Right kidney (tissue), 1 donor: Measurements from ENCODE around the gene PITPNB.

Source experiments
- DNase-seq: peaks from one replicate; pipeline ENCODE4 v3.0.0-alpha.2; 2016

The PITPNB gene

DNA sequence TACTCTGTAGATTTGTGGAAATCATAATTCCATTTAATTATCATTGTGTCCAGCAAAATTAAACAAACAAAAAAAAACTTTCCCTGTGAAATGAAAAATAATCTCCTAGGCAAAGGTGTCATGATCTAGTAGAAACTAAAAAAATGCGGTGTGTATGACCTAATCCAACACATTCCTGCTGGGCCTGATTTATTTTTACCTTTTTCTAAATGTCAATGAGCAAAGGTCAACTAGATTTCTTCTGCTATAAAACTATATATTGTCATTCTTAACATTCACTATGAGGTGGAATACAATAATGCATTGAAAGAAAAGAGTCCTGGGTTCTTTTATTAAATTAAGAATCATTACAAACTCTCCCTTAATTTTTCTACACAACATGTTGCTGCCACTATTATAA is 60.4 kb downstream of the PITPNB start:
- DNase-seq: no peak

DNA sequence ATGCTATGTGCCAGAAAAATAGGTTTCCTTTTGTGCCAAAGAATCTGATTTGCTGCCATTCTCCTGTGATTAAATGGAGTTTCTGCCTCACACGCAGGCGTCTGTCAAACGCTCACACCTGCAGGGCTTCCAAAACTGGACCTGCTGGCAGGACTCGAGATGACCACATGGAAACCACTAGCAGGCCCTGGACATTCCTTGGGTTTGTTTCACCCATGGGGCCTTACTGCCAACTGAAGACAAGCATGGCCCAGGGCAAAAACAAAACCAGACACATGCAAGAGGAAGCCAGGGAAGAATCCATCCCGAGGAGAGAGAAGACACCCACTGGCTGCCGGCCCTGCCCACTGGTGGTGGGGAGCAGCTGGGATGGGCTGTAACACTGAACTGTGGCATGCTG is 61.6 kb downstream of the PITPNB start:
- DNase-seq: no peak

DNA sequence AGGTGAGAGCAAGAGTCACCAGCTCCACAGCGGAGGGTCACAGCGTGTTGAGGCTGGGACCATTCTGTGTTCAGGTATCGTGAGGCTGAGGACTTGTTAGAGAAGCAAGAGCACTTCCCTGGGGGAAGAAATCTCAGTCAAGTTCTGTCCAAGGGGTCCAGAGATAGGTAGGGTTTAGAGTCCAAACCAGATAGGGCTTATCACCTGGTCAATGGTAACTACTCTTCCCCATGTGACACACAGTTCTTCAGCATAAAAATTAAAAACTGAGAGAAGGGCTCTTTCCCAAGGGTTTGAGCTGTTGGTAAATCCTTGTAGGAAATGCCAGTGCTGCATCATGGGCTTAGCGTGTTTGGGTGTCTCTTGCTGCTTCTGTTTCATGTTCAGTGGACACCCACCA is 62.7 kb downstream of the PITPNB start:
- DNase-seq: no peak

DNA sequence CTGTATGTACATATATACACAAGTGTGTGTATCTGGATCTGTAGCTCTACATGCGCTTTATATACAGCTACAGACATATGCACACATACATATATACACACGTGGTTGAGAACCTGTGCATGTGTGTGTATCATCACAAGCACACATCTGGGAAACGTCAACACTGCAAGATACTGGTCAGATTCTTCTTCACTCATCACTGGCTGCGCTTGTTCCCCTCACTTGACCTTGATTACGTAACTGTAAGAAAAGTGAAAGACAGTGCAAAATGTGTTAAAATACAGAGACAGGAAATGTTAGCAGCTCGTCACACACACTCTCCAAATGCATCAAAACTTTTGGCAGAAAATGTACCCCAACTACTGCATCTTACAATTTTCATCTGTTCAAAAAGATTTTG is 65.6 kb downstream of the PITPNB start:
- no peak for DNase-seq

DNA sequence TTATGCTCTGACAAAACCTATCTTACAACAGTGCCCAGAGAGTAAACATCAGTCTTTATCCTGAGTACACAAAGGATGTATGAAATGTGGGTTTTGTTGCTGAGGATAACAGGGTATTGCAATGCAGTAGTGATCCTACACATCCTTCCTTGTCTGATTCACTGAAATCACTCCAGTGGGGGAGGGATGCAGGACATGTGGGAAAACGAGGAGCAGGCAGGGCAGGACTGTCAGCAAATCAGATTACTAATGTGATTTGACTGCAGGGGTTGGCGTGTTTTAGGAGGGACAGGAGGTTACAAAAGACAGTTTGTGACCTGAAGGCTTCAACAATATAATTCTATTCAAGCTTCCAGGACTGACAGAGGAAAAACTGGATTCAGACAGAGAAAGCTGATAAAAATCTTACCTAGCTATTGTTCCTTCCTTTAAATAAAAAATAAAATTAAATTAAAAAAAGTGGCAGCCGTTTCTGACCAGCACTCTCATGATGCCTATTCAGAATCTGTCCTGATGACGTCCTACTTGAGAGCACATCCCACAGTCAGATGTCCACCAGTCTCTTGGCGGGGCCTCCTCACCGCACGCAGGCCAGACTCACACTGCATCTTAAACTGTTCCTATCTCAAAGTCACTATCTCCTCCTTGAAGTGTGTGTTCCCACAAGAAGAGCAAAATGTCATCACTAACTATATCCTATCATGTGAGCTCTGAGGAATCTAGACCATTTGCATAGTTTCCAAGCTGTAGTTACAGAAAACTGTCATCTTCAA is 66.9 kb downstream of the PITPNB start:
- no peak for DNase-seq

DNA sequence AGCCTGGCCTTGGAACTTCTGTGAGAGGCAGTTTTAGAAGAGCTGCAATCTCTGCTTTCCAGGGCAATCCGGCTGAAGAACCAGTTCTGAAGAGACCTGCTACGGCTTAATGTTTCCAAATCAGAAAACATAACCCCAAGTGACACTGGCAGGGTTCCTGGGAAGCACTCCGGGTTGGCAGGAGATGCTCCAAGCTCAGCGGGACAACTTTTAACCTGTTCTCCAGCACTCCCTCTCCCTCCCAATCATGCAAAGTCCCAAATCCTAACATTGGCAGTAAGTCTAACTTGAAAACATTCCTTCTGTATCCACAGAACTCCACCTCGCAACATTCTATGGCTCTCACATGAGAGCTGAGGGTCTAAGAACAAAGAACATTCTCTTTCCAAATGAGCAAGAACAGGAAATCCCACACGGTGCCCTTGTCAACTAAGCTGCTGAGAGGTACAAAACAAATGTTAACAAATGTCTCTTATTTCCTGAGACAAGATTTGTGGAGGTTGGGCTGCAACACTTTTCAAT is 69.0 kb downstream of the PITPNB start:
- no peak for DNase-seq

DNA sequence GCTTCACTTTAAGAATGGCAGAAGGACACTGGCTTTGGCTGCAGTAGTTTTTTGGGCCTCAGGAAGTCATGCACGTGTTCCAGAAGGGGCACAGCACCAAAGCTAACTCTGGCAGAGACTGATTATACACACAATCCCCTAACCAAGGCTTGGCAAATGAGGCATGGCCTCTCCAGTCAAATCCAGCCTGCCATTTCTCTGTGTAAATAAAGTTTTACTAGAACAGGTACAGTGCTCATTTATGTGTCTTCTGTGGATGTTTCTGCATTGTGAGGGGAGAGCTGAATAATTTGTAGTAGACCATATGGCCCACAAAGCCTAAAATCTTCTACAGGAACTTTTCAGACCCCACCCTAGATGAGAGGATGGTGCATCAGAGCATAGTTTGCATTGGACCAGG is 71.1 kb downstream of the PITPNB start:
- no peak for DNase-seq

DNA sequence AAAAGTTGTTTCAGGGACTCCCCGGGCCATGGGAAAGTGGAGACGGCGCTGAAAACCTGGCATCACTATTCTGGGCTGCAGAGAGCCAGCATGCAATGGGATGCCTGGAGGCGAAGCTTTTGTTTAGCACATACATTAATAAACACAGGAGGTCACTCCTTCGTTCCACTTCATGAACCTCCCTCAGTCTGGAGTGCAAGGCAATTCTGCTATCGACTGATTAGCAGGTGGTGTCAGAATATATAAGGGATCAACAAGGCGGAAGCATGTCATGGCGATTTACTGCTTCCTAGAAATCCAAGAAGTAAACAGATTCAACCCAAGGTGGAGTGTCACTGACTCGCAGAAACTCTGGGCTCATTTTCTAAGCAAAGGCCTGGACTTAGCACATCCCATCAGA is 72.1 kb downstream of the PITPNB start:
- no peak for DNase-seq

DNA sequence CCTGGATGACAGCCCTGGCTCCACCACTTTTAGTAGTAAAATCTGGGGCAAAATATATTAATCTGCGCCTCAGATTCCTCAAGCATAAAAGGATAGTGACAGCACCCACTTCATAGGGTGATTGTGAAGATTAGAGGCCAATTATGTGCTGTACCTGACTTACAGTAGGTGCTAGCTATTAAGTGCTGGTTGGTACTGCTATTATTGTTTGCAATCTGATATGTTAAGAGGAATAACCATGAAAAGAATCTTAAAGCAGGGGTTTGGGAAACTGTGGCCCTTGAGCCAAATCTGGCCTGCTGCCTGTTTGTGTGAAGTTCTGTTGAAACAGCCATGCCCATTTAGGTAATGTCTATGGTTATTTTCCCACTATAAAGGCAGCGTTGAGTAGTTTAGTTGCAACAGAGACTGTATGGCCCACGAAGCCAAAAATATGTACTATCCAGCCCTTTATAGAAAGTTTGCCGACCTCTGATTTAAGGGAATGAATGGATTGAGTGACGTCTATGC is 72.8 kb downstream of the PITPNB start:
- DNase-seq: no peak

DNA sequence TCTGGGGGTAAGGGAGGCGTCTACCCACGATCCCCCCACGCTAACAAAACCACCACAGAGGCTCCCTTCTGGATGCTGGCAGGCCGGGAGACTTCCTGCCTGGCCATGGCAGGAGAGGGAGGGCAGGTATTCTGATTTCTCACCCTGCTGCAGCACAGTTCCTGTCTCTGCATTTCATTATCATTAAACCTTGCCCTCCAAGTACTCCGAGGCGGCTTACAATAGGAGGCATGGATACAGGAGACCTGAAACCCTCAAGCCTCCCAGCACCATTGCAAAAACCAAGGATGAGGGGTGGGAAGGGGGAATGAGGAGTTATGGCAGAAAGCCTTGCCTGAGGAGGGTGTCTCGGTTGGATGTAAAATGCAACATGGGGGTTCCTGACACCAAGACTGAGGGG is 73.4 kb downstream of the PITPNB start:
- no peak for DNase-seq

DNA sequence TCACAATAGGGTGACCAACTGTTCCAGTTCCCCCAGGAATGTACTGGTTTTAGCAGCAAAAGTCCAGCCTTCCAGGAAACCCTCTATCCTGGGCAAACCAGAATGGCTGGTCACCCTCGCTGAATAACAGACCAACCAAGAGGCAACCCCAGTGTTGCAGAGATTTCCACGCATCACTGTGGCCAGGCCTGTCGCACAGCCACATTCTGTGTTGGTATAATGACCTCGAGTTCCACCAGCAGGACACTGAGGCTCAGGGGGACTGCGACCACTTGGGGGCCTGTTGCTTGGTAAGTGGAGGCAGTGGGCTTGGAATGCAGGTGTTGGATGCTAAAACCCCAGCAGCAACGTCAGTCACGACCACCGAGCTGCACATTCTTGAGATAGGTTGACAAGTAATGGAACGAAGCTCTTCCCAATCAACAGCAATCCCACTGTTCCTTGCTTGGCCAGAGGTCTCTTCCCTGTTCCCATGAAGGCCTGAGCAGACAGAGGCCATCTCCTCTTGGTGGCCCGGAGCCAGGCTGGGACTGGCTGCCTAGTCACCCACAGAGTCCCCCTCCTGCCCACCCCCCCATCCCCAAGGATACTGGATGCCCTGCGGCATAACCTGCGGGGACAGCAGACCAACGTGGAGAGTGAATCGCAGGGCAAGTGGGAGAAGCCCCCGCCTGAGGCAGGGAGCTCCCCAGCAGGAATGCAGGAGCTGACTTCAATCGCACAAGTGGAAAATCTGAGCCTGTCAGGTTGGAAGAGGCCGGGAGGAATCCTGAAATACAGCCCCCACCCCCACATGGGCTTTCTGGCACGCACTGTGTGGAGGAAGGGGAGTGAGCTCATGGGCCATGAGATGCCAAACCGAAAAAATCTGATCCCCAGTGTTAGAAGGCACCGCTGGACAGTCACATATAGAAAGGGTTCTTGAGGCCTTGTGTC is 74.1 kb downstream of the PITPNB start:
- DNase-seq: no peak

DNA sequence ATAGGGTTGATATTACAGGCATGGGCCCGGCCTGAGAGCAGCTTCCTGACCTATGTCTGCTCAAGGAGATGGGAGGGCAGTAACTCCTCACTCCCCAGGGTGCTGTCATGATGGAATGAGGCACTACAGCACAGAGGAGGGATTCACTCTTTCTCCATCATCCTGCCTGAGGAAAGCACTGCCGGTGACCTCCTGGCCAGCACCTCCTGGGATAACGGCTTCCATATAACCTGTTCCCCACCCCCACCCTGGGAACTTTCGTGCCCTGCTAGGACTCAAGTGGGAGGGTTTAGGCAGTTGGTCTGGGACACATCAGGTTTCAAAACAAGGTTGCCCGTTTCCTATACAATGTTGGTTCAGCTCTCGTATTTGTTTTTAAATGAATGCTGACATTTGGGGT is 74.8 kb downstream of the PITPNB start:
- no peak for DNase-seq

DNA sequence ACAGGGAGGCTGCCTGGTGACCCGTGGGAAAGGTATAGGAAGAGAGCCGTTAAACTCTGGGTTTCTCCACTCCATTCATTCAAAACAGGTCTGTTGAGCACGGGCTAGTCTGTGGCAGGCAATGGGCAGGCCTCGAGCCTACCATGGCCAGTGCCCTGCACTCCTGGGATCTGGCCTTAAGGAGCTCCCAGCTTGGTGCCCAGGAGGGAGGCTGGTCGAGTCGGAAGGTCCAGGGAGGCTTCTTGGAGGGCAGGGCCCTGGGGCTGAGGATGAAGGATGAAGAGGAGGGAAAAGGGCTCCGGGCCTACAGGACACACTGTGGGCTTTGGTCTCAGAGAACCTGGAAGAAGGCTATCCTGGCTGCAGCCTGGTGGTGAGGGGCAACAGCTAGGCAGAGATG is 75.6 kb downstream of the PITPNB start:
- DNase-seq: no peak

DNA sequence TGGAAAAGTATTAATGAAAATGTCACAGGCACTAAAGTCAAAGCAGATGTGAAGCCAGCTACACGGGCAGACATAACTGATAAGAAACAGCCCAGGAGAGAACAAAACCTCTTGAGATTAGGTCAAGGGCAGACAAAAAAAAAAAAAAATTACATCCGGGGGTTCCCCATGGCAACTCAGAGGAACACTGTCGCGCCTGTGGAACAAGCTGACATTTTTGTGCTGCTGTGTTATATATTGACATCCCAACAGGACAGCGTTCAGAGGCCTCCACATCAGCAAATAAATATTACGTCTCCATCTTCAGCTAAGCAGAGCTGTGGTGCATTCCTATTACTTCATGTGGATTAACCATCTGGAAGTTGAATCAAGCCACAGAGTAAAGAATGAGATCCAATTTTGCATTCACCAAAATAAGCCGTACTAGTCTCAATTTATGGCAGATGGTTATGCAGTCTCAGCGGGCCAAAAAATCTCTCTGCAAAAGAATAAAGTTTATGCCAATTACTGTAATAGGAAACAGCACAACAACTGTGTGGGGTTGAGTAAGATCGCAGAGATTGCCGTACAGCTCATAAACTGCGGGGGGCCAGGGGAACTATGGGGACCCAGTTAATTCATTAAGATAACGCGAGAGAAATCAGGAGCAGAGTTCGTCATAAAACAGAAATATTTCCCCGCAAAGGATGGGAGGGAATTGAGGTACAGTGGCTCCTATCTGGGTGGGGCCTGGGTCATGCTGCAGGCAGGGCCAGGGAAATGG is 76.2 kb downstream of the PITPNB start:
- no peak for DNase-seq

DNA sequence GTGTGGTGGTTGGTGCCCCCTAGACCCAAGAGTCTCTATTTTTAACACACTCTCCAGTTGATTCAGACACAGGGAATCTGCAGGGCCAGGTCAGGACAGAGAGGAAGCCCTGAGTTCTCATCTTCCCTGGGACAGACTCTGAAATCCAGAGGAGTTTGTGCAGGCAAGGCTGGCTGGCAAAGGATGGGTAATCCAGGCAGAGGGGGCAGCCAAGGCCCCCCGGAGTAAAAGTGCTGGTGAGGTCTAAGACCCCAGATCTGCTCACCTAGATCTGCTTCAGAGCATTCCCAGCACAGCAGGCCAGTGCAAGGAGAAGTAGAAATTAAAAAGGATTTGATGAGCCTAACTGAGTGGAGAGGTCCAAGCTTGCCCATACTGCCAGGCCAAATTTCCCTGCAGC is 76.9 kb downstream of the PITPNB start:
- no peak for DNase-seq

DNA sequence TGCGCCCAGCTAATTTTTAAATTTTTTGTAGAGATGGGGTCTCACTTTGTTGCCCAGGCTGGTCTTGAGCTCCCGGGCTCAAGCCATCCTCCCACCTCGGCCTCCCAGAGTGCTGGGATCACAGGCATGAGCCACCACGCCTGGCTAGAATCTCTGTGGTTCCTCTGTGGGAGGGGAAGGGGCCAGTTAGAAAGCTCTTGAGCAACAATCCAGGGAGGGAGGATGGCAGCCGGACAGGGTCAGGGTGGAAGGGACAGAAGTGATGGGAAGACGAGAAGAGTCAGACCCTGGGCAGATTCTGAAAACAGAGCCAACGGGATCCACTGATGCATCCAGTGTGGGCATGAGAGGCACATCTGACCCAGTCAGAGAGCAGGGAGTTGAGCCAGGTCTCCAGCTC is 78.6 kb downstream of the PITPNB start:
- no peak for DNase-seq

DNA sequence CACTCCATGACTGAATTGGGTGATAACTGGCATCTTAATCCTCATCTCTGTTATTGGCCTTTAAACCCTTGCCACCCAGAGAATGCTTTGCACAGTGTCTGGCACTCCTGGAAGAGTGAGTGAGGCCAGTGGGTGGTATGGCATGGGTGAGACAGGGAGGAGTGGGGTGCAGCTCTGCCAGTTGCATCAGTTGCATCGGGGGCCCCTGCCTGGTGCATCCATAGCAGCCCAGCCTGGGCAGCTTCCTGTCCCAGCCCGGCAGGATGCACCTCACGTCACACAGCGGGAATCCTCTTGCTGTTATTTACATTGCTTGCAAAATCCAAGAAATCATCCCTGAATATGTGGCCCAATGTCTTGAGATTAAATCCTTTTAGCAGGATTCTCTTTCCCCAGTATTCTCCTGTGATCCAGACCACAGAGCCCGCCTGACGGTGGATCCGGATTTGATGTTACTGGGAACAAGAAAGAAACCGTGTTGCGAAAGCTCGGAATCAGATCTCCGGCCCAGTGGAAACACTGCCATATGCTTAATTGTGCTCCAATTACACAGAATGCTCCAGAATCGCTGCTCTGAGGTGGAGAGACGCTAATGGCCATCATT is 79.9 kb downstream of the PITPNB start:
- no peak for DNase-seq

DNA sequence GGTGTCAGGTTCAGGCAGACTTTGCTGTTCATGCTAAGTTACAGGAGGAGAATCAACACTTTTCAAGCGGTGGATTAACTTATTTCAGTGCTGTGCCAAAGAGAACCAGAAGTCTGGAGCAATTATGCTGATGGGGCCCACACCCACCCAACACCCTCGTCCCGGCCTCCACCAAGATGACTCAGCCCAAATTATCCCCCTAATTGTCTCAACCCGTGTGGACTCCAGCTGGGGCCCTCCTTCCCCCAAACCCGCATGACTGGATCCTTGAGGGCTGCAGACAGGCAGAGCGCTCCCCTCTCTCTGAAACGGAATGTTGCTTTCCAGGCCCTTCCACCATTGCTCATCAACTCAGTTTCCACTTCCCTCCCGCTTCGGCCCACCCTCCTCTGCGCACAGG is 82.9 kb downstream of the PITPNB start:
- no peak for DNase-seq

DNA sequence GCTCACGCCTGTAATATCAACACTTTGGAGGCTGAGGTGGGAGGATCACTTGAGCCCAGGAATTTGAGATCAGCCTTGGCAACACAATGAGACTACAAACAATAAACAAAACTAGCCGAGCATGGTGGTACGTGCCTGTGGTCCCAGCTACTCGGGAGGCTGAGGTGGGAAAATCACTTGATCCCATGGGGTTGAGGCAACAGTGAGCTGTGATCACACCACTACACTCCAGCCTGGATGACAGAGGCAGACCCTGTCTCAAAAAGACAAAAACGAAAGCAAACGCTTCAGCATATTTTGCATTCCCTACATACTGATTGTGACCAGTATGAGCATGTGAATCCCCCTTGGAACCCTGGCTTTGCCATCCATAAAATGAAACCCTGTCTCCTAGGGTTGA is 83.6 kb downstream of the PITPNB start:
- DNase-seq: no peak

DNA sequence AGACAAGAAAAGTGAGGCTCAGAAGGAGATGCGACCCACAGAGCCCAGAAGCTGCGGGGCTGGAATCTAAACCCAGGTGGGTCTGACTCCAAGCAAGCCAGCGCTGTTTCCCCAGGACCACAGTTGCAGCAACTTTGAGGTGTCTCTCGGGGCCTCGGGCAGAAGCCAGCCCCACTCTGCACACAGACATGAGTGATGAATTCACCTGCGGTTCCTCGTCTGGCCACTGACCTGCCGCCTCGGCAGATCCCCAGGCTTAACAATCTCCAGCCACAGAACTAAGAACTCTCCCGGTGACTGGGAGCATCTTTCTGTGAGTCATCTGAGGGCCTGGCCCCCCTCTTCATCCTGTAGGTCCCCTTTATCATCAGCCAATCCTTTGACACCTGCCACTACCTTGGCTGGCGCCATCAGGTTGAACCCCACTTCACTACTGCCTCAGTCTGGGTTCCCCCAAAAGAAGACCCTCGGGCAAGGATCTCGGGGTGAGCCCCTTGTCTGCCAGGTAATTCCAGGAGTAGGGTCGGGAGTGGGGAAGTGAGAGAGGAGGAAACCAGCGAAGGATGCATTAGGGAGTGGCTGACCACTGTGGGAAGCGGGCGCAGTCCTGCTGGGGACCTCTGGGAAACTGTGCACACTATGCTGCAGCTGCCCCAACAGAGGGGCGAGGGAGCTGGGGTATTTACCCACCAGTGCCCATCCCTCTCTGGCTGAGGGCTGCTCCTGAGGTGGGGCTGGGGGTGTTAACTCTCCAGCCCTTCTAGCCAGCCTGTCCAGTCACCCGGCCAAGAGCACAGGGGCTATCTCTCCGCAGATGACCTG is 84.5 kb downstream of the PITPNB start:
- no peak for DNase-seq

DNA sequence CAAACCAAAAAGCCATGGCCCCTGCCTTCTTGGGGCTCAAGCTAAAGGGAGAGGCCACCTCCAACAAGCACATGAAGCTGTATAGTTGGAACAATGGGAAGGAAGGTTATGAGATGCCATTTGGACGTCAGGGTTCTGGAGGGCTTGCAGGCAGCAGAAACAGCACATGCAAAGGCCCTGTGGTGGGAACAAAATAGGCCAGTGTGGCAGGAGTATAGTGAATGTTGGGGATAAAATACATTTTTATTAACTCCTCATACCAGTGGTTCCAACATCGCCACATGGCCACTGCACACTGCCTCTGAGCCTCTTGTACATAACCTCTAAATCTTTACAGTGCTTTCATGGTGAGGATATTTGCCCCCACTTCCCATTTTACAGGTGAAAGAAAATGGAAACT is 85.3 kb downstream of the PITPNB start:
- DNase-seq: no peak
